Heart right ventricle (tissue), 16 donors: Measurements from ENCODE around the gene CRB2. TPM values are rescaled to one million over a fixed set of nuclear protein-coding genes. Genes with fewer than 3 reads are reported as not detected.

Experiments
- ATAC-seq, 8 donors: fragments of 200-7000 bp; cut with Tn5 transposase; one replicate each; pipeline ENCODE4 v1.9.1; 2020; ENCODE audit warnings: mild to moderate bottlenecking in 8 of 8, moderate library complexity in 8 of 8, moderate number of reproducible peaks in 1 of 8
- DNase-seq, 2 donors: peaks; one replicate each; pipeline ENCODE4 v3.0.0-alpha.2; 2020
- H3K27ac ChIP-seq, 10 donors: fragments of 200-600 bp; sonication (generic) in 2 of 10; one replicate each; pipeline versions ENCODE4 v1.5.0 to v1.8.0; 2020 to 2022; ENCODE audit warnings: mild to moderate bottlenecking in 3 of 10
- H3K27me3 ChIP-seq, 7 donors: fragments of 200-600 bp; one replicate each; pipeline ENCODE4 v1.8.0; 2021 to 2022; ENCODE audit warnings: mild to moderate bottlenecking in 2 of 7
- H3K36me3 ChIP-seq, 9 donors: fragments of 200-600 bp; sonication (generic) in 1 of 9; one replicate each; pipeline versions ENCODE4 v1.5.0 to v1.8.0; 2020 to 2022; ENCODE audit warnings: mild to moderate bottlenecking in 2 of 9
- H3K4me1 ChIP-seq, 9 donors: fragments of 200-600 bp; sonication (generic) in 1 of 9; one replicate each; pipeline versions ENCODE4 v1.5.0 to v1.8.0; 2020 to 2022; ENCODE audit warnings: mild to moderate bottlenecking in 4 of 9
- H3K4me3 ChIP-seq, 10 donors: fragments of 200-600 bp; sonication (generic) in 2 of 10; one replicate each; pipeline versions ENCODE4 v1.5.0 to v1.8.0; 2020 to 2022; ENCODE audit warnings: mild to moderate bottlenecking in 7 of 10, moderate library complexity in 2 of 10
- H3K9me3 ChIP-seq, 11 donors: fragments of 200-600 bp in 10 of 11; sonication (generic) in 2 of 11; one replicate each; pipeline versions ENCODE4 v1.5.0 to v1.8.0; 2013 to 2022; ENCODE audit warnings: mild to moderate bottlenecking in 2 of 11, control low read depth in 1 of 11, moderate library complexity in 1 of 11
- WGBS, 2 donors: extraction: QIAGEN DNeasy Blood & Tissue Kit; methylation state at CpG; one replicate each; pipeline ENCODE4 v1.1.7; 2013; ENCODE audit warnings: inconsistent platforms in 1 of 2; 5-methylcytosine and 5-hydroxymethylcytosine counted together
- intact Hi-C, 10 donors: fragments of 100-400 bp; cut with DNase I; formaldehyde crosslinking; loops; one replicate each; pipeline versions ENCODE4 v1.11.1 to v1.14.2; 2022
- polyA plus RNA-seq, 2 donors: library from polyadenylated mRNA; stranded (reverse); fragments of 200-250 nt; gene quantifications; one replicate each; pipeline ENCODE4 v1.2.3, GENCODE V29; 2013
- total RNA-seq, 10 donors: library from RNA; stranded (reverse); fragmentation: NEBNext Ultra II Directional in 3 of 10; extraction: Animal tissue kit (Norgen Biotek cat#: 25700) in 3 of 10; gene quantifications; one replicate each; pipeline versions ENCODE4 v1.2.1 to v1.2.4, GENCODE V29; 2021 to 2023
- TF ChIP-seq, protein P1 (sequence below), 9 donors: fragments of 200-600 bp; sonication (generic) in 2 of 9; IDR thresholded peaks; one replicate each; pipeline versions ENCODE4 v1.5.0 to v1.8.0; 2021 to 2022; ENCODE audit warnings: antibody characterized with exemption in 9 of 9, mild to moderate bottlenecking in 5 of 9, moderate library complexity in 1 of 9
- donor health status: Arrhythmogenic right ventricular cardiomyopathy.
- donor health status: ischemic (EF 13 %, LVEDD 7.1; RV severe dilation, severe dysfunction).
- donor health status: healthy with polysubstance abuse.
- donor health status: DM: no; HTN: yes; CAD: no.
- donor health status: DM: no; HTN: no; CAD: no.
- donor health status: ischemic (EF 25% LVEDD 6.9; RV normal size, moderate dysfunction).
- donor health status: ischemic (EF 25% LVEDD 5.7; RV mildly dilated, moderate dysfunction).
- donor health status: healthy.
- donor health status: DM: yes; HTN: yes; CAD: no.
- donor health status: Ischemic cardiomyopathy.
- donor health status: ischemic (EF 35%, LVEDD 5.7; RV mildly dilated, moderate dysfunction).
- donor health status: nonischemic (EF 11% LVEDD 7.7; RV severe dilation, severe dysfunction).
- donor health status: DM: yes; HTN: yes; CAD: no.
- donor health status: PGD.
- donor health status: ischemic (EF 29% LVEDD 5.4; RV normal size, mild dysfunction).
- donor health status: nonischemic (EF 23%, LVEDD 6.1; RV moderate dilation, normal function).

CRB2 gene
- total and polyA plus RNA-seq, 12 donors: 0.01 to 0.24 (median 0.09) TPM; not detected in 9

DNA sequence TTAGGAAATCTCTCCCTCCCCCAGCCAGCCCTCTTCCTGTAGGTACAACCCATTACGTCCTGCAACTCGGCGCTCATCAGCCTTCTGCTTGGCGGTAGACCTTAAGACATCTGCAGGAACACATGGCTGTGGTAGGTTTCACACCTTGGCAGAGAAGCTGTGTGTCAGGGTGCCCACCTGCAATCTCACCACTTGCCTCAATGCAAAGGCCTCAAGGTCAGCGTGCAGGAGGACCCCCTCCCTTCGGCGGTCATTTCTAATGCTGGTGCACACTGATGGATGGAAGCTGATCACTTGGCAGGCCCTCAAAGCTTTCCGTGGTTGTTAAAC lies 67.3 kb downstream of the CRB2 start:
- 89 to 94% methylated on average over 8 of the region's 8 CpGs for WGBS, 2 donors
- H3K27ac ChIP-seq: no peak overlapping the region
- H3K36me3 ChIP-seq: peaks cover 0 to 54% (median 4%) of the 10 kb centered on the region in 9 donors
- no peaks in the 10 kb centered on the region for H3K27me3 ChIP-seq
- intact Hi-C loops: loop anchor here in 2 of 10 donors (5.0 to 10.0 kb wide), 2 partner anchors 622 to 671 kb away; no protein-coding TSS in a partner anchor
- no peak for DNase-seq
- TF ChIP-seq, protein P1, sequence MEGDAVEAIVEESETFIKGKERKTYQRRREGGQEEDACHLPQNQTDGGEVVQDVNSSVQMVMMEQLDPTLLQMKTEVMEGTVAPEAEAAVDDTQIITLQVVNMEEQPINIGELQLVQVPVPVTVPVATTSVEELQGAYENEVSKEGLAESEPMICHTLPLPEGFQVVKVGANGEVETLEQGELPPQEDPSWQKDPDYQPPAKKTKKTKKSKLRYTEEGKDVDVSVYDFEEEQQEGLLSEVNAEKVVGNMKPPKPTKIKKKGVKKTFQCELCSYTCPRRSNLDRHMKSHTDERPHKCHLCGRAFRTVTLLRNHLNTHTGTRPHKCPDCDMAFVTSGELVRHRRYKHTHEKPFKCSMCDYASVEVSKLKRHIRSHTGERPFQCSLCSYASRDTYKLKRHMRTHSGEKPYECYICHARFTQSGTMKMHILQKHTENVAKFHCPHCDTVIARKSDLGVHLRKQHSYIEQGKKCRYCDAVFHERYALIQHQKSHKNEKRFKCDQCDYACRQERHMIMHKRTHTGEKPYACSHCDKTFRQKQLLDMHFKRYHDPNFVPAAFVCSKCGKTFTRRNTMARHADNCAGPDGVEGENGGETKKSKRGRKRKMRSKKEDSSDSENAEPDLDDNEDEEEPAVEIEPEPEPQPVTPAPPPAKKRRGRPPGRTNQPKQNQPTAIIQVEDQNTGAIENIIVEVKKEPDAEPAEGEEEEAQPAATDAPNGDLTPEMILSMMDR (IDR thresholded peaks at IDR 0.05): no peak
- no peaks in the 10 kb centered on the region for H3K4me1 ChIP-seq
- H3K4me3 ChIP-seq: no peak overlapping the region
- ATAC-seq: no peak
- H3K9me3 ChIP-seq: no peaks in the 10 kb centered on the region

GRCh38 chr9:123424131-123424530 lies 68.1 kb downstream of the CRB2 start:
- H3K27ac ChIP-seq: peak overlapping the region in 4 of 10 donors; percentile 15 to 53 (median 35)
- H3K9me3 ChIP-seq: peaks cover 0 to 4% (median 0%) of the 10 kb centered on the region in 11 donors
- ATAC-seq (peak in 7 of 8 donors; percentile 35 to 83 (median 57)), DNase-seq (peak; percentile 48 to 59)
- TF ChIP-seq, protein P1 (IDR thresholded peaks at IDR 0.05): no peak
- no peaks in the 10 kb centered on the region for H3K27me3 ChIP-seq
- 80 to 85% methylated on average over 5 of the region's 5 CpGs for WGBS, 2 donors
- H3K4me3 ChIP-seq: no peak overlapping the region
- H3K4me1 ChIP-seq: no peaks in the 10 kb centered on the region
- H3K36me3 ChIP-seq: peaks cover 0 to 46% (median 4%) of the 10 kb centered on the region in 9 donors
- intact Hi-C loops: loop anchor here in 2 of 10 donors (5.0 to 10.0 kb wide), 2 partner anchors 621 to 672 kb away; no protein-coding TSS in a partner anchor

- peaks cover 0 to 40% (median 3%) of the 10 kb centered on the region in 9 donors for H3K36me3 ChIP-seq
- DNase-seq (no peak), ATAC-seq (no peak)
- intact Hi-C loops: loop anchor here in 2 of 10 donors (5.0 to 10.0 kb wide), 2 partner anchors 620 to 672 kb away; no protein-coding TSS in a partner anchor
- H3K27me3 ChIP-seq: no peaks in the 10 kb centered on the region
- H3K27ac ChIP-seq: peak overlapping the region in 6 of 10 donors; percentile 8 to 53 (median 23)
- peaks cover 0 to 10% (median 0%) of the 10 kb centered on the region in 11 donors for H3K9me3 ChIP-seq
- H3K4me1 ChIP-seq: no peaks in the 10 kb centered on the region
- 94 to 97% methylated on average over 6 of the region's 6 CpGs for WGBS, 2 donors
- TF ChIP-seq, protein P1 (IDR thresholded peaks at IDR 0.05): no peak
- H3K4me3 ChIP-seq: no peak overlapping the region
Observed at GRCh38 chr9:123424552-123425225, 68.7 kb downstream of the CRB2 start.

DNA sequence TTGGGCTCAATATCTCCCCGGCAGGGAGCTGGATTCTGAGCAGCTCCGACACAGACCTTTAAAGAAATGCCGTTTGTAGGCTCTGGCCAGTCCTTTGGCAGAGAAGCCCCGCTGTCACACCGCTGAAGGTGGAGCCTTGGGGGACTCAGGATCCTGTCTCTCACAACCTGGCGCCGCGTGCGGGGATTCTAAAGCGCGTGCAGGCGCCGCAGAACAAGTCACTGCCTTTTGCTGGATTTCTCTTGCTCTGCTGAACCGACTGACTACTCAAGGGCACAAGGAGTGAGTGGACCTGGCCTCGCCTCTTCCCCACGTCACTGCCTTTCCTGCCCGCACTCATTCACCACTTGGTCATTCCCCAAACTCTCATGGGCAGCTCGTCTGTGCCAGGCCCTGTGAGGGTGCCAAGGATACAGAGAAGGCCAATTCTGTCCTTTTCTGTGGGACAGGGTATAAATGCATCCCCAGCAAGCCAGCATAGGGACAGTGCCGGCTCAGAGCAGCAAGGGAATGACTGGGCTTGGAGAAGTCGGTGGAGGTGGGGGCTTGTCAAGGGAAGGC lies 69.3 kb downstream of the CRB2 start:
- no peak for DNase-seq
- TF ChIP-seq, protein P1 (IDR thresholded peaks at IDR 0.05): no peak
- peak in 6 of 8 donors; percentile 26 to 75 (median 47) for ATAC-seq
- Histone ChIP-seq H3K36me3 (peaks cover 0 to 36% (median 3%) of the 10 kb centered on the region in 9 donors), H3K27me3 (no peaks in the 10 kb centered on the region), H3K9me3 (peaks cover 0 to 17% (median 0%) of the 10 kb centered on the region in 11 donors), H3K27ac (peak overlapping the region in 3 of 10 donors; percentile 8 to 39 (median 9)), H3K4me1 (no peaks in the 10 kb centered on the region), H3K4me3 (no peak overlapping the region)
- intact Hi-C loops: loop anchor here in 1 of 10 donors (10.0 kb wide), 1 partner anchor 619 kb away; no protein-coding TSS in a partner anchor
- 81 to 89% methylated on average over 20 of the region's 20 CpGs for WGBS, 2 donors
